SK-N-SH (cell line): Measurements from ENCODE around the gene FKBP8.

ENCODE experiments used
- EZH2phosphoT487 ChIP-seq: fragments of 200-600 bp; sonication (generic); IDR thresholded peaks from 2 replicates; pipeline ENCODE4 v1.6.1; 2017; ENCODE audit warnings: low read depth, mixed run types, mild to moderate bottlenecking, antibody characterized with exemption, moderate library complexity, borderline replicate concordance
- MXI1 ChIP-seq: IDR thresholded peaks from 2 replicates; pipeline ENCODE4 v1.6.1; 2012; ENCODE audit warnings: mild to moderate bottlenecking, low read depth, low read length, improper control_type of control experiment
- NRF1 ChIP-seq: IDR thresholded peaks from 2 replicates; pipeline ENCODE4 v1.6.1; 2012; ENCODE audit warnings: low read depth, mild to moderate bottlenecking, low read length
- POLR2AphosphoS5 ChIP-seq: IDR thresholded peaks from 2 replicates; pipeline ENCODE4 v1.6.1; 2012; ENCODE audit warnings: low read depth, low read length
- RAD21 ChIP-seq: IDR thresholded peaks from 2 replicates; pipeline ENCODE4 v1.6.1; 2012; ENCODE audit warnings: mild to moderate bottlenecking, low read length
- TAF1 ChIP-seq: IDR thresholded peaks from 2 replicates; pipeline ENCODE4 v1.6.1; 2012; ENCODE audit warnings: low read depth, mild to moderate bottlenecking, low read length, moderate library complexity, borderline replicate concordance
- YY1 ChIP-seq: IDR thresholded peaks from 2 replicates; pipeline ENCODE4 v1.4.0; 2012; ENCODE audit warnings: low read depth, mild to moderate bottlenecking
- TF ChIP-seq, protein P1 (sequence below): fragments of 200-600 bp; sonication (generic); IDR thresholded peaks from 2 replicates; pipeline ENCODE4 v1.6.1; 2017; ENCODE audit warnings: antibody characterized with exemption, mild to moderate bottlenecking, moderate library complexity
- TF ChIP-seq, protein P2 (sequence below): IDR thresholded peaks from 2 replicates; pipeline ENCODE4 v1.4.0; 2012; ENCODE audit warnings: low read depth

DNA sequence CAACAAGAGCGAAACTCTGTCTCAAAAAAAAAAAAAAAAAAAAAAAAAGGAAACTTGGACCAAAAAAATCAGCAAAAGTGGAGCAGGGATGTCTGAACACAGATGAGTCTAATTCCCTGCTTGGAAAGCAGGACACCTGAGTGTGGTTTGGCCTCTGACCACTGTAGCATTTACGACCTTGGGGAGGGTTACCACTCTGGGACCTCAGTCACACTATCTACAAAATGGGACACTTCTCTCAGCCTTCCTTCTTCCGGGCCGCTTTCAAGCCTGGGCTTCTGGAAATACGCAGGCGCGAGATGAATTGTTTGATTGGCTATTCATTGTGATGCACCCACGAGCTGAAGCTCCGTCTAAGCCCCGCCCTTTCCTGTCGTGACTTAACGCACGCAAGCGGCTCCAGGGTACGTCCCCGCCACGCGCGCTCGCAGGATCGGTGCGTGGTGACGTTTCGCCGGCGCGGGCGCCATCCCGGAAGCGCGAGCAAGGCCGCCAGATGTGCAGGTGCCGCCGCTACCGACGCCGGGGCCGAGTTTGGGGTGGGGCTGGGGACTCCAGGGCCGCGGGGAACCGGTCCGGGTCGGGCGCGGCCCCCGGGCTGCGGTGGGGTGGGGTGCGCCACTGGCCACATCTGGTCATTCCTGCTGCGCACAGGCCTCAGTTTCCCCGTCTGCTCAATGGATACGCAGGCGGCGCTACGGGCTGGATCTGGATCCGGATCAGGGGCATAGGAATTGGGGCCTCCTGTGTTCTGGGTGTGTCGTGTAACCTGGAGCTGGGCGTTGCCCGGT, 14.2 kb upstream of the FKBP8 start, which contains the start of gene KXD1:
- TF ChIP-seq, protein P1, sequence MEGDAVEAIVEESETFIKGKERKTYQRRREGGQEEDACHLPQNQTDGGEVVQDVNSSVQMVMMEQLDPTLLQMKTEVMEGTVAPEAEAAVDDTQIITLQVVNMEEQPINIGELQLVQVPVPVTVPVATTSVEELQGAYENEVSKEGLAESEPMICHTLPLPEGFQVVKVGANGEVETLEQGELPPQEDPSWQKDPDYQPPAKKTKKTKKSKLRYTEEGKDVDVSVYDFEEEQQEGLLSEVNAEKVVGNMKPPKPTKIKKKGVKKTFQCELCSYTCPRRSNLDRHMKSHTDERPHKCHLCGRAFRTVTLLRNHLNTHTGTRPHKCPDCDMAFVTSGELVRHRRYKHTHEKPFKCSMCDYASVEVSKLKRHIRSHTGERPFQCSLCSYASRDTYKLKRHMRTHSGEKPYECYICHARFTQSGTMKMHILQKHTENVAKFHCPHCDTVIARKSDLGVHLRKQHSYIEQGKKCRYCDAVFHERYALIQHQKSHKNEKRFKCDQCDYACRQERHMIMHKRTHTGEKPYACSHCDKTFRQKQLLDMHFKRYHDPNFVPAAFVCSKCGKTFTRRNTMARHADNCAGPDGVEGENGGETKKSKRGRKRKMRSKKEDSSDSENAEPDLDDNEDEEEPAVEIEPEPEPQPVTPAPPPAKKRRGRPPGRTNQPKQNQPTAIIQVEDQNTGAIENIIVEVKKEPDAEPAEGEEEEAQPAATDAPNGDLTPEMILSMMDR: no peak
- TF ChIP-seq MXI1 (peak; percentile 92), POLR2AphosphoS5 (peak; percentile 80), RAD21 (no peak), NRF1 (peak; percentile 83), EZH2phosphoT487 (no peak), TAF1 (peak; percentile 7), YY1 (0 out of 2 replicates have a peak, but pooled peaks have one; percentile 13)
- TF ChIP-seq, protein P2, sequence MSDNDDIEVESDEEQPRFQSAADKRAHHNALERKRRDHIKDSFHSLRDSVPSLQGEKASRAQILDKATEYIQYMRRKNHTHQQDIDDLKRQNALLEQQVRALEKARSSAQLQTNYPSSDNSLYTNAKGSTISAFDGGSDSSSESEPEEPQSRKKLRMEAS: peak; percentile 87
